NCI-H2196 treated with DMSO at 0.1 percent for 48 hours (cell line): ENCODE measurements around the gene B4GALT1.
A peak's percentile ranks its signal among the peaks of the same experiment; 100 is the strongest.

Experiments
- DNase-seq: peaks from one replicate; lab custom pipeline; 2025; ENCODE audit not compliant: unreplicated experiment; lab: John Stamatoyannopoulos, UW

B4GALT1 gene, protein sequence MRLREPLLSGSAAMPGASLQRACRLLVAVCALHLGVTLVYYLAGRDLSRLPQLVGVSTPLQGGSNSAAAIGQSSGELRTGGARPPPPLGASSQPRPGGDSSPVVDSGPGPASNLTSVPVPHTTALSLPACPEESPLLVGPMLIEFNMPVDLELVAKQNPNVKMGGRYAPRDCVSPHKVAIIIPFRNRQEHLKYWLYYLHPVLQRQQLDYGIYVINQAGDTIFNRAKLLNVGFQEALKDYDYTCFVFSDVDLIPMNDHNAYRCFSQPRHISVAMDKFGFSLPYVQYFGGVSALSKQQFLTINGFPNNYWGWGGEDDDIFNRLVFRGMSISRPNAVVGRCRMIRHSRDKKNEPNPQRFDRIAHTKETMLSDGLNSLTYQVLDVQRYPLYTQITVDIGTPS

GRCh38 chr9:33167084-33167971, at the start of gene B4GALT1:
B4GALT1 (minus strand) TSS chr9:33167336; CDS start chr9:33167169, 167 bp downstream.
- DNase-seq, result peak; percentile 74

- peak; percentile 45 for DNase-seq
These were observed 44.7 kb upstream of the B4GALT1 start for GRCh38 chr9:33211695-33212393.

DNA sequence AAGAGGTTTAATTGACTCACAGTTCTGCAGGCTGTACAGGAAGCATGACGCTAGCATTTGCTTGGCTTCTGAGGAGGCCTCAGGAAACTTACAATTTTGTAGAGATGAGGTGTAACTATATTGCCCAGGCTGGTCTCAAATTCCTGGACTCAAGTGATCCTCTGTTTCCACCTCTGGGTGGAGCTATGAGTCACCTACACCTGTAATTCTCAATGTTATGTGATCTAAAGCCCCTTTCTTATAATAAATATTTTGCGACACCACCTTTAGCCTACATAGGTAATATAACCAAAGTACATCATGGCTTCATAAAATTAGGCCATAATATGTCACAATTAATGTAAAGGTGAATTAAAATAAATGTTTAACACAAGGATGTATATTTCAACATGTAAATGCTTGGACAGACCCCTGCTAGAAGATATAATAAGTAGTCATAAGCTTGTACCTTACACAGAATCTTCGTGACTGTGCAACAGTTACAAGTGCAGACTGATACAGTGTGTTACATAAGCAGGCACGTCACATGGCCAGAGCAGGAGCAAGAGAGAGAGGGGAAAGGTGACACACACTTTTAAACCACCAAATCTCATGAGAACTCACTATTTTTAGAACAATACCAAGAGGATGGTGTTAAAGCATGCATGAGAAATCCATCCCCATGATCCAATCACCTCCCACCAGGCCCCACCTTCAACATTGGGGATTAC, 43.0 kb upstream of the B4GALT1 start:
- no peak for DNase-seq

GRCh38 chr9:33209394-33209793, 42.3 kb upstream of the B4GALT1 start:
- DNase-seq, result no peak

DNA sequence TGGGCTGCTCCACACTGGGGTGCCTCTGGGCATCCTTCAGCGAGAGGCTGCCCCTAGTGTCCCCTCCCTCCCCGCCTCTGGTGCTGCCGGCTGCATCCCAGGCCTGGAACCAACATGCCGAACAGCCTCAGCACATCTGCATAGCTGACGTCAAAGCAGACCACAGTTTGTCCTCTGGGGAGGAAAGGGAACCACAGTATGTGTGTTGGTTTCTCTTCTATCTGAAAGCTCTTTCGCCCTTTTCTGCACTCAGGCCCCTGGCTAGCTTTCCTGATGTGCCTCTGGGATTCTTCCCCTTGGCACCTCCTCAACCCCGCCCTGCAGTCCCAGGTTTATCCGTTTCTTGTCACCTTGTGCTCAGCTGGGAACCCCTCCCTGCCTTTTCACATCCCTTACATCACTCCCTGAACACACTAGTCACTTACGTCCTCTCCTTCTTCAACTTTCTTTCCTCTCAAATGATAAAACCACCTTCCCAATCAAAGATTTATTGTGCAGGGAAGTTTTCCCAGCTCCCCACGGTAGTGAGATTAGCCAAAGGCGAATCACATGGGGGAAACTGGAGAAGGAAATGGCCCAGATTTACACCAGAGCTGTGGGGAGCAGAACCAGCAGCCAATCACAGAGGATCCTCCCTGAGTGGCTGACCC, 35.5 kb upstream of the B4GALT1 start:
- DNase-seq, result no peak

DNA sequence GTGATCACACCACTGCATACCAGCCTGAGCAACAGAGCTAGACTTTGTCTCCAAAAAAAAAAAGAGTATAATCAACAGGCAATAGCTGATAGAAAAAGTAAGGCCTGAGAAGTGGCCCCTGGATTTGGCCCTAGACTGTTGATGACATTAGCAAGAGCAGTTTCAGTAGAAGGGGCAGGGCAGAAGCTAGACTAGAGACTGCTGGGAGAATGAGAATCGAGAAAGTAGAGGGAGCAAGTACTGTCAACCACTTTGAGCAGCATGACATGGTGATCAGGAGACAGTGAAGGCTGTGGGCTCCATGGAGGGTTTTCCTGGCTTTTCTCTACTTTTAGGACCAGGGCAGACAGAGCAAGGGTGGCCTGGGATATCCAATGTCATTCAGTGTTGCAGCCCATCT, 34.9 kb upstream of the B4GALT1 start:
- no peak for DNase-seq

DNA sequence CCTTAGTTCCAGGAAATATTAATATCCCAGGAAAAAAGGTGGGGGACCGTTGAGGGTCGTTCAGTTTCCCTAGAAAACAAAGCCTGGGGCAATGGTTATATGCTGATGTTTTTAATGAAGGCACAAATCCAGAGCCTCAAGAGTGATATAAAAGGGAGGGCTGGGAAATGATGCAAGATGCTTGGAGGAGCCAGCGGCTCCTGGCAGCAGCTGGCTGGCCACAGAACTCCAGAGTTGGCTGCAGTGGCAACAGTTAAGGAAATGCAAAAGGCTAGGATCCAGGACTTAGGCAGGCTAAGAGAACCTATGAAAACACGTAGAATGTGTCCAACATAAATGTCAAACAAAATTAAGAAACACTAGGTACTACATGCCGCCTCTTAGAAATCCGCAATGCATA, 31.0 kb upstream of the B4GALT1 start:
- no peak for DNase-seq

DNA sequence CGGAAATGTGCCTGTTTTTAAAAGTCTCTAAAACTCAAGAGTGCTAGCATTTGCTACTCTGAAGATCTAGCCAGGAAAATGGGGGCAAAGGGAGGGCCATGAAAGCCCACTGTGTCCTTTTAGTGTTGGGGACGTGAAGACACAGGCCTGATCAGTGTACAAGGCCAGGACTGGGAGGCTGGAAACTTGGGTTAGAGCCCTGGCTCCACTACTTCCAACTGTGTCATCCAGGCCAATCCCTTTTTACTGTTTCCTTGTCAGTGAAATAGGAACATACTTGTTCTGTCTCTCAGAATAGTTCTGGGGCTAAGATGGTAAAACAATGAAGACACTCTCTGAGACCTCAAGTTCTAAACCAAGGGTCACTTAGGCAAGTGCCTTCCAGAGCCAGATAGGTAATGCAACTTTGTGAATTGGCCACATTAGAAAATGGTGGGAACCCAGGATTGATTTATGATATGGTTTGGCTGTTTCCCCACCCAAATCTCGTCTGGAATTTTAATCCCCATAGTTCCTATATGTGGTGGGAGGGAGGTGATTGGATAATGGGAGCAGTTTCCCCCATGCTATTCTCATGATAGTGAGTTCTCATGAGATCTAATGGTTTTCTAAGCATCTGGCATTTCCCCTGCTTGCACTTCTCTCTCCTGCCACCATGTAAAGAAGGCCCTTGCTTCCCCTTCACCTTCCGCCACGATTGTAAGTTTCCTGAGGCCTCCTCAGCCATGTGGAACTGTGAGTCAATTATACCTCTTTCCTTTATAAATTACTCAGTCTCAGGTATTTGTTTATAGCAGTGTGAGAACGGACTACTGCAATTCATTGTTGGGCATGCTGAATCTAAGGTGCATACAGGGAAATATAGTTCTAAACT, 30.4 kb upstream of the B4GALT1 start:
- DNase-seq, result no peak

GRCh38 chr9:33196736-33197135, 29.6 kb upstream of the B4GALT1 start:
- DNase-seq, result no peak

DNA sequence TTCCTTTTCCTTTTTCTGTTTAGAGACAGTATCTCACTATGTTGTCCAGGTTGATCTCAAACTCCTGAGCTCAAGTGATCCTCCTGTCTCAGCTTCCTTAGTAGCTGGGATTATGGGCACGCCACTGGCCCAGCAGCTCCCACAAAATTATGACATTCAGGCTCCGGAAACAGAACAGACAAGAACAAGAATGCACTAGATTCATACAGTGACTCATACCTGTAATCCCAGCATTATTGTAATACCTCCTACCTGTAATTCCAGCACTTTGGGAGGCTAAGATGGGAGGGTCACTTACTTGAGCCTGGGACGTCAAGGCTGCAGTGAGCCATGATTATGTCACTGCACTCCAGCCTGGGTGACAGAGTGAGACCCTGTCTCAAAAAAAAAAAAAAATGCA, 26.7 kb upstream of the B4GALT1 start:
- DNase-seq, result no peak

GRCh38 chr9:33192493-33193255, 25.5 kb upstream of the B4GALT1 start:
- DNase-seq, result no peak

DNA sequence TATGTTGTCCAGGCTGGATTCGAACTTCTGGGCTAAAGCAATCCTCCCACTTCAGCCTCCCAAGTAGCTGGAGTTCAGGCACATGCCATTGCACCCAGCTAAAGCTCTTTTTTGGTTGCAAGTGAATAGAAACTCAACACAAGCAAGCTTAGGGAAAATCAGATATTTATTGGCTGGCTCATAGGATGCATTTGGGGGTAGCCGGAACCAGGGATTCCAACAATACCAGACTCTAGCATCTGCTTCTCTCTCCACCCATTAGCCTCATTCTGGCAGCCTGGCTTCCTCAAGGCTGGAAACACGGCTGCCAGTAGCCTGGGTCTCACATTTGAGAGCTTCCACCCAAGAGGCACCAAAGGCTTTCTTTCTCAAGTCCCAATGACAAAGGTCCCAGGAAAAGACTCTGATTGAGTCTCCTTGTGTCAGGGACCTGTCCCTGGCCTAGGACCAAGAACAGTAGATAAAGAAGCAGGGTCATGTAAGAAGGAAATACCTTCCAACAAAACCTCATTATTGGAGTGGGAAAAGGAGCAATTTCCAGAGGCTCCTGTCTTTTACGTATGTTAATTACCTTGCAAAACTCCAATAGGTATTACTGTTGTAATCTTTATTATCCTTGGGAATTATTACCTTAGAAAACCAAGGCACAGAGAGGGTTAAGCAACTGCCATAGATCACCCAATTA, 23.0 kb upstream of the B4GALT1 start:
- no peak for DNase-seq

DNA sequence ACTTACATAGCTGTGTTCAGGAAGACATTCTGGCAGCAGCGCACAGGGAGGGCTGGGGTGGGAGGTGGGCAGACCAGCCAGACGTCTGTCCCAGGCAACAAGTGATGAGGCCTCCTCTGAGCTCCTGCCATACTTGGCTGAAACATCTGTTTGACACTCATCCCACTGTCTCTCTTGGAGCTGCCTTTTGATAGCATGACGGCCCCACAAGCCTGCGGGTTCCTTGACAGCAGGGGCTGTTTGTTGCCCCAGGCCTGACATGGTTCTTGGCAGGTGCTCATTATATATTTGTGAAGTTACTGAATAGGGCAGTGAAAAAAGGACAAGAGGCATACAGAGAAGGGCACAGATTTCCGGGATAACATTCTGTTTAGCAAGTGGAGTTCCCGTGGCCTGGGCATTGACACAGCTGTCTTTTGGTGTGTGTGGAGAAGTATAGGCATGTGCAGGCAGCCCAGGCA, 22.2 kb upstream of the B4GALT1 start:
- DNase-seq, result no peak

DNA sequence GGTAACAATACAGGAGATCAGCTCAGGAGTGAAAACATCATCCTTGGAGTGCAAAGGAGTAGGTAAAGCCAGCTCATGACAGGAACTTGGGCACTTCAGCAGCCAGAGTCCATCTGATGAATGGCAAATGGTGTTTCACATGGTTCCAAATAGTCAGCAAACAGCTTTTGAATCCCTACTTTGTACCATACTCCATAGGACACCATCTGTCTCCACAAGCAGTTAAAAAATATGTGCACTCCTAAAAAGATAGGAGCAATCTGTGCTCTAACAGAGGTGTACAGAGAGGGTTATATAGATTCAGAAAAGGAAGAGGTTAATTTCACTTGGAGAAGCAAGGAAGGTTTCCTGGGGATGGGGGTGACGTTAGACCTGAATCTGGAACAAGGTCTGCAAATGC, 21.6 kb upstream of the B4GALT1 start:
- DNase-seq, result no peak

GRCh38 chr9:33187519-33188218, 20.5 kb upstream of the B4GALT1 start:
- peak; percentile 74 for DNase-seq

- no peak for DNase-seq
These were observed 19.5 kb upstream of the B4GALT1 start for GRCh38 chr9:33186457-33187168.

DNA sequence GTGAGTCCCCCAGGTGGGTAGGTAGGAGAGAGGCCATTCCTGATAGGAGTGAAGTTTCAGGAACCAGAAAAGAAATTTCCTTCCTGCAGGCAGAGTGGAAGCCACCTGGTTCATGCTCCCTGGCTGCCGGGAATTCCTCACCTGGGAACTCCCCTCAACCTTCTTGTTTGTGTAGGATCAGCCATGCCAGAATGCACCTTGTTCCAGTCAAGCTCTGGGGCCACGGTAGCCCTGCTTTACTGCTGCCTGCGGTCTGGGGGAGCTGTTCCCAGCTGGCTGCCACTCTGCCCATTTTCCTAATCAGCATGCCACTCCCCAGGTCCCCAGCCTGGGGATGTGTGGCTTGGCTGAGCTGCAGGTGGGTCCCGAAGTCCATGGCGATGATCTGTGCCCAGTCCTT, 18.7 kb upstream of the B4GALT1 start:
- DNase-seq, result no peak
